Keratinocyte (primary cell): ENCODE measurements around the gene RARA. TPM values are rescaled to one million over a fixed set of nuclear protein-coding genes. Genes with fewer than 3 reads are reported as not detected.

ENCODE experiments used
- DNase-seq: peaks from one replicate; pipeline ENCODE4 v3.0.0-alpha.2; 2011; ENCODE audit warnings: low read depth, missing footprints, low spot score
- FAIRE-seq: peaks from 2 replicates; lab custom pipeline; 2011; peaks lifted over from hg19 to GRCh38; lab: Jason Lieb, UNC
- H2AFZ ChIP-seq: 2 replicates; pipeline ENCODE4 v1.6.0; 2012; ENCODE audit warnings: low read length, control low read depth, inconsistent platforms; ENCODE audit not compliant: control insufficient read depth
- H3K27ac ChIP-seq: 2 replicates; pipeline ENCODE4 v1.5.1; 2011; ENCODE audit warnings: low read length; ENCODE audit not compliant: control insufficient read depth, insufficient read depth
- H3K27me3 ChIP-seq: 3 replicates; pipeline ENCODE4 v1.6.0; 2011; ENCODE audit warnings: low read length; ENCODE audit not compliant: control insufficient read depth, insufficient read depth; ENCODE audit errors: extremely low read depth
- H3K36me3 ChIP-seq, 2 experiments: 2 replicates in 1 of 2; 3 replicates in 1 of 2; pipeline ENCODE4 v1.5.1; 2011; ENCODE audit warnings: low read length in 2 of 2, mild to moderate bottlenecking in 1 of 2; ENCODE audit not compliant: control insufficient read depth in 2 of 2, insufficient read depth in 2 of 2; ENCODE audit errors: extremely low read depth in 1 of 2
- H3K4me1 ChIP-seq: 3 replicates; pipeline ENCODE4 v1.5.1; 2011; ENCODE audit warnings: low read length; ENCODE audit not compliant: control insufficient read depth, insufficient read depth; ENCODE audit errors: extremely low read depth
- H3K4me2 ChIP-seq: 3 replicates; pipeline ENCODE4 v1.6.0; 2011; ENCODE audit warnings: low read depth, low read length; ENCODE audit not compliant: control insufficient read depth, insufficient read depth; ENCODE audit errors: extremely low read depth
- H3K4me3 ChIP-seq, 3 experiments: fragments of 200-600 bp in 1 of 3; sonication (generic) in 1 of 3; 2 replicates in 2 of 3; 3 replicates in 1 of 3; pipeline ENCODE4 v1.5.1; 2011 to 2016; ENCODE audit warnings: low read length in 3 of 3, mild to moderate bottlenecking in 3 of 3, control low read depth in 2 of 3, inconsistent platforms in 1 of 3, low read depth in 1 of 3, mixed read lengths in 1 of 3, mixed run types in 1 of 3, moderate library complexity in 1 of 3; ENCODE audit not compliant: control insufficient read depth in 2 of 3, insufficient read depth in 2 of 3; ENCODE audit errors: extremely low read depth in 1 of 3
- H3K79me2 ChIP-seq: 2 replicates; pipeline ENCODE4 v1.6.0; 2012; ENCODE audit warnings: low read length; ENCODE audit not compliant: control insufficient read depth, insufficient read depth
- H3K9ac ChIP-seq: 3 replicates; pipeline ENCODE4 v1.6.0; 2011; ENCODE audit warnings: low read length; ENCODE audit not compliant: control insufficient read depth, insufficient read depth; ENCODE audit errors: extremely low read depth
- H3K9me1 ChIP-seq: 3 replicates; pipeline ENCODE4 v1.6.0; 2011; ENCODE audit warnings: low read length; ENCODE audit not compliant: control insufficient read depth, insufficient read depth; ENCODE audit errors: extremely low read depth
- H3K9me3 ChIP-seq: 2 replicates; pipeline ENCODE4 v1.5.1; 2012; ENCODE audit warnings: low read depth, low read length; ENCODE audit not compliant: control insufficient read depth
- H4K20me1 ChIP-seq: 3 replicates; pipeline ENCODE4 v1.6.0; 2011; ENCODE audit warnings: low read length; ENCODE audit not compliant: control insufficient read depth, insufficient read depth; ENCODE audit errors: extremely low read depth
- EZH2 ChIP-seq: IDR thresholded peaks from one replicate; pipeline ENCODE4 v1.6.1; 2012; ENCODE audit warnings: inconsistent platforms, mild to moderate bottlenecking, low read length, moderate library complexity
- dilution Hi-C: fragments of 300-500 bp; cut with MboI; formaldehyde crosslinking; loops from one replicate; pipeline ENCODE4 v1.7.0; 2020; ENCODE audit warnings: low sequenced_read_pairs; ENCODE audit not compliant: extremely low pct_ligation_motif_present
- polyA plus RNA-seq, 5 experiments: library from polyadenylated mRNA; depleted of rRNA in 3 of 5; stranded (reverse) in 3 of 5; stranded (forward) in 1 of 5; unstranded in 1 of 5; fragments of >200 nt; gene quantifications; 1 replicate in 1 of 5; 2 replicates in 3 of 5; 3 replicates in 1 of 5; pipeline versions ENCODE4 v1.2.1 to v1.2.3, GENCODE V29; 2011 to 2012; ENCODE audit warnings: missing spikeins in 2 of 5, low read depth in 1 of 5, low replicate concordance in 1 of 5
- TF ChIP-seq, protein P1 (sequence below), 3 experiments: IDR thresholded peaks in 1 of 3; conservative IDR thresholded peaks in 1 of 3; optimal IDR thresholded peaks in 1 of 3; 2 replicates in 2 of 3; 3 replicates in 1 of 3; pipeline versions ENCODE3 to v1.5.1; 2011; ENCODE audit warnings: low read length in 3 of 3, mild to moderate bottlenecking in 3 of 3, moderate library complexity in 2 of 3, control low read depth in 1 of 3, inconsistent platforms in 1 of 3; ENCODE audit not compliant: insufficient read depth in 2 of 3; ENCODE audit errors: extremely low read depth in 1 of 3

The RARA gene
- polyA plus RNA-seq, 1 donor (not counting 4 experiments of a cell fraction or from before 2014, with no cell fraction given) = 3.8 TPM

DNA sequence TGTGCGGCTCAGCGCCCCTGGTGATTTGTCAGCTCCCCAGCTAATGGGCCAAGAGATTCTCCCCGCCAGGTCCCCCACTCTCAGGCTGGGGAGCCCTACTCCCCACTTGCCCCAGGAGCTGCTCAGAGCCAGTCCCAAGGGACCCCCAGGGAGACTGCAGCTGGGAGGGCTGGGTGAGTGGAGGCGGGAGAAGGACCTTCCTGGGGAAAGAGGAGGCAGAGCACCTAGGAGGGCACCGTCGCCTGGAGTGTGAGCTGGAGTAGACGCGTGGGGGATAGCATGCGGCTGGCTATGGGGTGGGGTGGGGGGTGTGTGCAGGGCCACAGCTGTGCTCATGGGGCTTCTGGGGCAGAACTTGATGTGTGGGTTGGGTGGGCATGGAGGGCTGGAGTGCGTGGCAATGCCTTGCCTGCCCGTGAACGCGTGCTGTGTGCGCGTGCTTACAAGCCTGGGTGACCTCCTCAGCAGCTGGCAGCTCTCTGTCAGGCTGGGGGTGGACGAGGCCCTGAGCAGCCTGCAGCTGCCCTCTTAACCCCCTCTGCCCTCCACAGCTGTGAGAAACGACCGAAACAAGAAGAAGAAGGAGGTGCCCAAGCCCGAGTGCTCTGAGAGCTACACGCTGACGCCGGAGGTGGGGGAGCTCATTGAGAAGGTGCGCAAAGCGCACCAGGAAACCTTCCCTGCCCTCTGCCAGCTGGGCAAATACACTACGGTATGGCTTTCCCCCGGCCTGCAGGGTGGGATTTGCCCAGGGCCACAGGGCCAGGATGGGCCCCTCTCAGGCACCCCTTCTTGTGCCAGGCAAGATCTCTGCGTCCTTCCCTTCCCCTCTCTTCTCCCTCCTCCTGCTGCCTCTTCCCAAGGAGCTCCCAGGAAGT, 42.6 kb downstream of the RARA start:
- Histone ChIP-seq H3K4me3 (no peak overlapping the region), H3K9ac (no peak overlapping the region), H3K9me3 (no peaks in the 10 kb centered on the region), H4K20me1 (no peaks in the 10 kb centered on the region), H2AFZ (no peak overlapping the region), H3K79me2 (peaks cover 17% of the 10 kb centered on the region), H3K27ac (no peak overlapping the region), H3K36me3 (peaks cover 14 to 20% of the 10 kb centered on the region in 2 experiments), H3K4me1 (peaks cover 38% of the 10 kb centered on the region), H3K9me1 (peaks cover 2% of the 10 kb centered on the region), H3K4me2 (no peak overlapping the region), H3K27me3 (no peaks in the 10 kb centered on the region)
- no peak for FAIRE-seq
- no peak for DNase-seq
- dilution Hi-C loops = no loop called here
- TF ChIP-seq EZH2 = no peak
- TF ChIP-seq, protein P1, sequence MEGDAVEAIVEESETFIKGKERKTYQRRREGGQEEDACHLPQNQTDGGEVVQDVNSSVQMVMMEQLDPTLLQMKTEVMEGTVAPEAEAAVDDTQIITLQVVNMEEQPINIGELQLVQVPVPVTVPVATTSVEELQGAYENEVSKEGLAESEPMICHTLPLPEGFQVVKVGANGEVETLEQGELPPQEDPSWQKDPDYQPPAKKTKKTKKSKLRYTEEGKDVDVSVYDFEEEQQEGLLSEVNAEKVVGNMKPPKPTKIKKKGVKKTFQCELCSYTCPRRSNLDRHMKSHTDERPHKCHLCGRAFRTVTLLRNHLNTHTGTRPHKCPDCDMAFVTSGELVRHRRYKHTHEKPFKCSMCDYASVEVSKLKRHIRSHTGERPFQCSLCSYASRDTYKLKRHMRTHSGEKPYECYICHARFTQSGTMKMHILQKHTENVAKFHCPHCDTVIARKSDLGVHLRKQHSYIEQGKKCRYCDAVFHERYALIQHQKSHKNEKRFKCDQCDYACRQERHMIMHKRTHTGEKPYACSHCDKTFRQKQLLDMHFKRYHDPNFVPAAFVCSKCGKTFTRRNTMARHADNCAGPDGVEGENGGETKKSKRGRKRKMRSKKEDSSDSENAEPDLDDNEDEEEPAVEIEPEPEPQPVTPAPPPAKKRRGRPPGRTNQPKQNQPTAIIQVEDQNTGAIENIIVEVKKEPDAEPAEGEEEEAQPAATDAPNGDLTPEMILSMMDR (optimal IDR thresholded peaks at IDR 0.05 in 1 of 3, IDR thresholded peaks at IDR 0.05 in 1 of 3, conservative IDR thresholded peaks at IDR 0.05 in 1 of 3; ENCODE audit: extremely low read depth in 1 of 3, insufficient read depth in 2 of 3, low read length in 3 of 3) = no peak

- peaks cover 31% of the 10 kb centered on the region for H3K4me1 ChIP-seq
- no peak overlapping the region for H3K4me2 ChIP-seq
- no peak overlapping the region for H3K27ac ChIP-seq
- H3K36me3 ChIP-seq = peaks cover 14 to 20% of the 10 kb centered on the region in 2 experiments
- H3K9ac ChIP-seq = no peak overlapping the region
- no peaks in the 10 kb centered on the region for H3K9me3 ChIP-seq
- TF ChIP-seq, protein P1 (optimal IDR thresholded peaks at IDR 0.05 in 1 of 3, IDR thresholded peaks at IDR 0.05 in 1 of 3, conservative IDR thresholded peaks at IDR 0.05 in 1 of 3; ENCODE audit: extremely low read depth in 1 of 3, insufficient read depth in 2 of 3, low read length in 3 of 3) = no peak
- TF ChIP-seq EZH2 = no peak
- DNase-seq = no peak
- H4K20me1 ChIP-seq = no peaks in the 10 kb centered on the region
- dilution Hi-C loops = no loop called here
- H3K9me1 ChIP-seq = peaks cover 2% of the 10 kb centered on the region
- peaks cover 10% of the 10 kb centered on the region for H3K79me2 ChIP-seq
- no peak for FAIRE-seq
- H3K4me3 ChIP-seq = no peak overlapping the region
- H3K27me3 ChIP-seq = no peaks in the 10 kb centered on the region
- no peak overlapping the region for H2AFZ ChIP-seq
These were observed 43.3 kb downstream of the RARA start for GRCh38 chr17:40352237-40352778.
